ENCODE measurements around the gene SPEG.

Gene SPEG

DNA sequence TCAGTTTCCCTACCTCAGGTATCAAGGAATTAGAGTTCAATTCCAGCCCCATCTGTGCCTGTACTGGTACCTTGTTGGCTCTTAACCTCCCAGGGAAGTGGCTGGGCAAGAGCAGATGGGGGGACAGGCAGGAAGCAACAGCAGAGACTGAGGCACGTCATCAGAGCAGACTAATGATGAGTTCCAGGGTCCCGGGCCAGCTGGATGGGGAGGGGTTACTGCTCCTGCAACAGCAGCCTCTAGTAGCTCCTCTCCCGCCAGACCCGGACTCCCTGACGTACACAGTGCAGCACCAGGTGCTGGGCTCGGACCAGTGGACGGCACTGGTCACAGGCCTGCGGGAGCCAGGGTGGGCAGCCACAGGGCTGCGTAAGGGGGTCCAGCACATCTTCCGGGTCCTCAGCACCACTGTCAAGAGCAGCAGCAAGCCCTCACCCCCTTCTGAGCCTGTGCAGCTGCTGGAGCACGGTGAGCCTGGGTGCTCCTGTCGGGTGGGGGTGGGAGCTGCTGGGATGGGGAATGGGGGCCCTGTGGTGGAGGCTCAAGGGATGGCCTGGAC is 38.1 kb downstream of the SPEG start:
- Histone ChIP-seq H3F3A (ENCODE audit: insufficient read depth, low read length) (no peaks in the 10 kb centered on the region), H3K36me3 (ENCODE audit: insufficient read depth, low read length) (no peaks in the 10 kb centered on the region), H3K79me2 (ENCODE audit: insufficient read depth, low read length) (no peaks in the 10 kb centered on the region), H3K27me3 (ENCODE audit: insufficient read depth, low read length) (no peaks in the 10 kb centered on the region; the same call in 1 of the 2 replicates), H2AFZ (ENCODE audit: low read length) (no peak overlapping the region), H4K20me1 (ENCODE audit: insufficient read depth, low read length) (no peaks in the 10 kb centered on the region), H3K27ac (ENCODE audit: low read depth, low read length, poor library complexity, severe bottlenecking) (no peak overlapping the region), H3K9ac (ENCODE audit: low read length) (no peak overlapping the region), H3K4me1 (ENCODE audit: insufficient read depth, low read length, severe bottlenecking) (no peaks in the 10 kb centered on the region), H3K4me2 (ENCODE audit: low read length) (no peak overlapping the region), H3K9me3 (ENCODE audit: low read length) (no peaks in the 10 kb centered on the region), H3K4me3 (ENCODE audit: low read depth, low read length, poor library complexity, severe bottlenecking) (no peak overlapping the region), H3K9me2 (ENCODE audit: low read depth, low read length) (no peaks in the 10 kb centered on the region)
- no peak for TF ChIP-seq EZH2 (IDR thresholded peaks at IDR 0.05; ENCODE audit: borderline replicate concordance, low read length)
- TF ChIP-seq, protein P1, sequence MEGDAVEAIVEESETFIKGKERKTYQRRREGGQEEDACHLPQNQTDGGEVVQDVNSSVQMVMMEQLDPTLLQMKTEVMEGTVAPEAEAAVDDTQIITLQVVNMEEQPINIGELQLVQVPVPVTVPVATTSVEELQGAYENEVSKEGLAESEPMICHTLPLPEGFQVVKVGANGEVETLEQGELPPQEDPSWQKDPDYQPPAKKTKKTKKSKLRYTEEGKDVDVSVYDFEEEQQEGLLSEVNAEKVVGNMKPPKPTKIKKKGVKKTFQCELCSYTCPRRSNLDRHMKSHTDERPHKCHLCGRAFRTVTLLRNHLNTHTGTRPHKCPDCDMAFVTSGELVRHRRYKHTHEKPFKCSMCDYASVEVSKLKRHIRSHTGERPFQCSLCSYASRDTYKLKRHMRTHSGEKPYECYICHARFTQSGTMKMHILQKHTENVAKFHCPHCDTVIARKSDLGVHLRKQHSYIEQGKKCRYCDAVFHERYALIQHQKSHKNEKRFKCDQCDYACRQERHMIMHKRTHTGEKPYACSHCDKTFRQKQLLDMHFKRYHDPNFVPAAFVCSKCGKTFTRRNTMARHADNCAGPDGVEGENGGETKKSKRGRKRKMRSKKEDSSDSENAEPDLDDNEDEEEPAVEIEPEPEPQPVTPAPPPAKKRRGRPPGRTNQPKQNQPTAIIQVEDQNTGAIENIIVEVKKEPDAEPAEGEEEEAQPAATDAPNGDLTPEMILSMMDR (IDR thresholded peaks at IDR 0.05; ENCODE audit: low read length), result no peak

GRCh38 chr2:219473511-219473910 is 38.9 kb downstream of the SPEG start:
- Histone ChIP-seq H3K9me2 (ENCODE audit: low read depth, low read length) (no peaks in the 10 kb centered on the region), H3K4me2 (ENCODE audit: low read length) (no peak overlapping the region), H3K27ac (ENCODE audit: low read depth, low read length, poor library complexity, severe bottlenecking) (no peak overlapping the region), H3F3A (ENCODE audit: insufficient read depth, low read length) (no peaks in the 10 kb centered on the region), H3K9ac (ENCODE audit: low read length) (no peak overlapping the region), H3K9me3 (ENCODE audit: low read length) (no peaks in the 10 kb centered on the region), H3K4me1 (ENCODE audit: insufficient read depth, low read length, severe bottlenecking) (no peaks in the 10 kb centered on the region), H4K20me1 (ENCODE audit: insufficient read depth, low read length) (no peaks in the 10 kb centered on the region), H3K27me3 (ENCODE audit: insufficient read depth, low read length) (no peaks in the 10 kb centered on the region; the same call in 1 of the 2 replicates), H3K4me3 (ENCODE audit: low read depth, low read length, poor library complexity, severe bottlenecking) (no peak overlapping the region), H2AFZ (ENCODE audit: low read length) (no peak overlapping the region), H3K36me3 (ENCODE audit: insufficient read depth, low read length) (no peaks in the 10 kb centered on the region), H3K79me2 (ENCODE audit: insufficient read depth, low read length) (no peaks in the 10 kb centered on the region)
- TF ChIP-seq, protein P1 (IDR thresholded peaks at IDR 0.05; ENCODE audit: low read length), result no peak
- no peak for TF ChIP-seq EZH2 (IDR thresholded peaks at IDR 0.05; ENCODE audit: borderline replicate concordance, low read length)

- Histone ChIP-seq H3K4me2 (ENCODE audit: low read length) (no peak overlapping the region), H3K27ac (ENCODE audit: low read depth, low read length, poor library complexity, severe bottlenecking) (no peak overlapping the region), H3K9ac (ENCODE audit: low read length) (no peak overlapping the region), H3K27me3 (ENCODE audit: insufficient read depth, low read length) (no peaks in the 10 kb centered on the region; the same call in 1 of the 2 replicates), H3K79me2 (ENCODE audit: insufficient read depth, low read length) (no peaks in the 10 kb centered on the region), H3K4me3 (ENCODE audit: low read depth, low read length, poor library complexity, severe bottlenecking) (no peak overlapping the region), H3F3A (ENCODE audit: insufficient read depth, low read length) (no peaks in the 10 kb centered on the region), H3K36me3 (ENCODE audit: insufficient read depth, low read length) (no peaks in the 10 kb centered on the region), H3K9me2 (ENCODE audit: low read depth, low read length) (no peaks in the 10 kb centered on the region), H2AFZ (ENCODE audit: low read length) (no peak overlapping the region), H3K9me3 (ENCODE audit: low read length) (no peaks in the 10 kb centered on the region), H3K4me1 (ENCODE audit: insufficient read depth, low read length, severe bottlenecking) (no peaks in the 10 kb centered on the region), H4K20me1 (ENCODE audit: insufficient read depth, low read length) (no peaks in the 10 kb centered on the region)
- TF ChIP-seq, protein P1 (IDR thresholded peaks at IDR 0.05; ENCODE audit: low read length), result no peak
- no peak for TF ChIP-seq EZH2 (IDR thresholded peaks at IDR 0.05; ENCODE audit: borderline replicate concordance, low read length)
These were observed 39.8 kb downstream of the SPEG start for GRCh38 chr2:219474285-219475060.

All from OCI-LY1 (cell line).